ENCODE measurements around the gene LRP8.
"Not testable (repeated sequence)": the region's sequence is repeated elsewhere in the genome, so short reads cannot be mapped to it uniquely, and the experiment has no call there.

DNA sequence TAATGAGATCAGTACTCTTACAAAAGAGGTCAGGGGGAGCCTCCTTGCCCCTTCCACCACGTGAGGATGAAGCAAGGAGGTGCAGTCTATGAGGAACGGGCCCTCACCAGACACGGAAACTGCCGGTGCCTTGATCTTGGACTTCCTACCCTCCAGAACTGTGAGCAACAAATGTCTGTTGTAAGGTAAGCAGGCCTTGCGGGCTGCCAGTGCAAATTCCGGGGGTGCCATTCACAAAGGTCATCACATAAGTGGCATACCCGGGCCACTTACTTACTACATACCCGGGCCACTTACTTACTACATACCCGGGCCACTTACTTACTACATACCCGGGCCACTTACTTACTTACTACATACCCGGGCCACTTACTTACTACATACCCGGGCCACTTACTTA lies 44.7 kb downstream of the LRP8 start:
- TF ChIP-seq POLR2A, CTCF (IDR thresholded peaks at IDR 0.05): not testable (repeated sequence)

Data from heart left ventricle (tissue), 13 donors.